T-helper 1 cell treated with Interleukin-12 subunit alpha and Interleukin-12 subunit beta and Interleukin-4 antibody, amounts not matched to agents 30 μg/mL and 1 μg/mL, for 36 hours (primary cell): ENCODE results near the gene ARID1B.

Source experiments
- H3K27ac Mint-ChIP-seq: one replicate; pipeline ENCODE4 v1.8.0; 2021; ENCODE audit warnings: mild to moderate bottlenecking, mixed read lengths
- H3K27me3 Mint-ChIP-seq: one replicate; pipeline ENCODE4 v1.8.0; 2021; ENCODE audit warnings: low read depth, mixed read lengths
- H3K36me3 Mint-ChIP-seq: one replicate; pipeline ENCODE4 v1.8.0; 2021; ENCODE audit warnings: low read depth, mixed read lengths
- H3K4me1 Mint-ChIP-seq: one replicate; pipeline ENCODE4 v1.8.0; 2021; ENCODE audit warnings: low read depth, mixed read lengths
- H3K4me3 Mint-ChIP-seq: one replicate; pipeline ENCODE4 v1.8.0; 2021; ENCODE audit warnings: mild to moderate bottlenecking, moderate library complexity, mixed read lengths
- H3K9me3 Mint-ChIP-seq: one replicate; pipeline ENCODE4 v1.8.0; 2021; ENCODE audit warnings: mixed read lengths

The ARID1B gene

DNA sequence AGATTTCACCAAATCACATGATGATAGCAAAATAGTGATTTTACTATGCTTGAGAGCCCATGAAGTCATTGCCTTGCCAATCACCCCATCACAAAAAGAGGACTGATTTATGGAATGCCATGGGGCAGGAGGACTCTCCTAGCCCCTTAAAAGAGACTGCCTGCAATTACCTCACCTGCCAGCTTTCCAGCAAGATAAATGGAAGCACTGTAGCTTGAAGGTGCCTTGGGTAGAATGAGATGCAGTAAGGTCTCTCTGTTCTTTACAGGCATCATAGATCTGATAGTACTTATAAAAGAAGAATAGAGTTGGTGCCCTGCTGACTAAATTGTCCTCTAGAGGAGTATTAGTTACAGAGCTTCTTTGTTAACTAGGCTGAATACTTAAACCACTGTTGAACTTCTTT, 303.8 kb downstream of the ARID1B start:
- peaks cover 25% of the 10 kb centered on the region for H3K4me1 Mint-ChIP-seq
- H3K27ac Mint-ChIP-seq: no peak overlapping the region
- no peaks in the 10 kb centered on the region for H3K9me3 Mint-ChIP-seq
- H3K36me3 Mint-ChIP-seq: peaks cover 8% of the 10 kb centered on the region
- H3K27me3 Mint-ChIP-seq: no peaks in the 10 kb centered on the region
- no peak overlapping the region for H3K4me3 Mint-ChIP-seq

GRCh38 chr6:157083343-157083742, 306.2 kb downstream of the ARID1B start:
- Mint-ChIP-seq H3K27me3 (no peaks in the 10 kb centered on the region), H3K4me3 (no peak overlapping the region), H3K4me1 (peaks cover 22% of the 10 kb centered on the region), H3K27ac (no peak overlapping the region), H3K36me3 (peaks cover 11% of the 10 kb centered on the region), H3K9me3 (no peaks in the 10 kb centered on the region)

- Mint-ChIP-seq H3K27ac (no peak overlapping the region), H3K4me1 (peaks cover 26% of the 10 kb centered on the region), H3K36me3 (peaks cover 20% of the 10 kb centered on the region), H3K4me3 (no peak overlapping the region), H3K9me3 (no peaks in the 10 kb centered on the region), H3K27me3 (no peaks in the 10 kb centered on the region)
Measured at GRCh38 chr6:157086632-157087031, 309.5 kb downstream of the ARID1B start.

DNA sequence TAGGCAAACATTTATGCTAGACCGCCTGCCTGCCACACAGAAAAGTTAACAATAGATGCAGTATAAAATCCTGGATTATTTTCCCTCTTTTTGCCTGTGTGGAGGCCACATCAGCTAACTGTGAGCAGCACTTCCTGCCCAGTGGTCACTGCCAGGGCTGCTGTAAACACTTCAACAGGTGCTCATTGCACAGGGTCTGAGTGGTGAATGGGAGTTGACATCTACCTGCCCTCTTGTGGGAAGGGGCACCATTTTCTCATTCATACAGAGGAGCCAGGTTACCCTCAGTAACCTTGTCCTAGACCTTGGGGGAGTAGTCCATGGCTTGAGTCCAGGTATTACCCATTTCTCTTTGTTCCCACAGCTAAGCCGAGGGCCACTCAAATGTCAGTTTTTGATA, 310.8 kb downstream of the ARID1B start:
- Mint-ChIP-seq H3K4me3 (no peak overlapping the region), H3K4me1 (peaks cover 21% of the 10 kb centered on the region), H3K27me3 (no peaks in the 10 kb centered on the region), H3K27ac (no peak overlapping the region), H3K36me3 (peaks cover 19% of the 10 kb centered on the region), H3K9me3 (no peaks in the 10 kb centered on the region)

GRCh38 chr6:157088841-157089240, 311.7 kb downstream of the ARID1B start:
- peaks cover 22% of the 10 kb centered on the region for H3K36me3 Mint-ChIP-seq
- H3K4me3 Mint-ChIP-seq: no peak overlapping the region
- no peak overlapping the region for H3K27ac Mint-ChIP-seq
- no peaks in the 10 kb centered on the region for H3K27me3 Mint-ChIP-seq
- no peaks in the 10 kb centered on the region for H3K9me3 Mint-ChIP-seq
- H3K4me1 Mint-ChIP-seq: peaks cover 23% of the 10 kb centered on the region

GRCh38 chr6:157089258-157089657, 312.1 kb downstream of the ARID1B start:
- Mint-ChIP-seq H3K4me3 (no peak overlapping the region), H3K36me3 (peaks cover 21% of the 10 kb centered on the region), H3K4me1 (peaks cover 25% of the 10 kb centered on the region), H3K27me3 (no peaks in the 10 kb centered on the region), H3K9me3 (no peaks in the 10 kb centered on the region), H3K27ac (no peak overlapping the region)

DNA sequence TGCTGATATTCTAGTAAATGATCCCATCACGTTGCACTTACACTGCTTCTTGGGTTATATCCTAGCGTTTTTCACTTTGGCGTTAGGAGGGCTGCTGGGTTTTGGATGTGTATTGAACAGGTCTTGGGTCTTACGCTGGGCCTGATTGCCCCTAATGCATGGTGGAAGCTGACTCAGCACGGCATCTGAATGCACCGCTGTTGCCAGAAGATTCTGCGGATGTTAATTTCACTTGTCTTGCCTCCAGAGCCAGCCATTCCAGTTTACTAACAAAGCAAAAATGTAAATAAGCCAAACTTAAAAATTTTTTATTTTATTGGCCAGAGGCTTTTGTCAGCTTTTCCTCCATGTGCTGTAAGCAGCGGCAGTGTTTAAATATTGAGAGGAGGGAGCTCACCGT, 312.7 kb downstream of the ARID1B start:
- H3K36me3 Mint-ChIP-seq: peaks cover 21% of the 10 kb centered on the region
- H3K27ac Mint-ChIP-seq: no peak overlapping the region
- H3K4me3 Mint-ChIP-seq: no peak overlapping the region
- no peaks in the 10 kb centered on the region for H3K9me3 Mint-ChIP-seq
- H3K4me1 Mint-ChIP-seq: peaks cover 25% of the 10 kb centered on the region
- H3K27me3 Mint-ChIP-seq: no peaks in the 10 kb centered on the region

GRCh38 chr6:157090736-157091135, 313.6 kb downstream of the ARID1B start:
- Mint-ChIP-seq H3K27me3 (no peaks in the 10 kb centered on the region), H3K9me3 (no peaks in the 10 kb centered on the region), H3K27ac (no peak overlapping the region), H3K4me1 (peaks cover 25% of the 10 kb centered on the region), H3K4me3 (no peak overlapping the region), H3K36me3 (peaks cover 20% of the 10 kb centered on the region)

- Mint-ChIP-seq H3K36me3 (peaks cover 18% of the 10 kb centered on the region), H3K27me3 (no peaks in the 10 kb centered on the region), H3K9me3 (no peaks in the 10 kb centered on the region), H3K4me3 (no peak overlapping the region), H3K4me1 (peaks cover 25% of the 10 kb centered on the region), H3K27ac (no peak overlapping the region)
Measured at GRCh38 chr6:157091243-157091642, 314.1 kb downstream of the ARID1B start.

- no peak overlapping the region for H3K4me3 Mint-ChIP-seq
- H3K9me3 Mint-ChIP-seq: no peaks in the 10 kb centered on the region
- H3K4me1 Mint-ChIP-seq: peaks cover 22% of the 10 kb centered on the region
- H3K27me3 Mint-ChIP-seq: no peaks in the 10 kb centered on the region
- peaks cover 20% of the 10 kb centered on the region for H3K36me3 Mint-ChIP-seq
- H3K27ac Mint-ChIP-seq: no peak overlapping the region
Measured at GRCh38 chr6:157091856-157092460, 314.8 kb downstream of the ARID1B start.

GRCh38 chr6:157092736-157093135, 315.6 kb downstream of the ARID1B start:
- H3K36me3 Mint-ChIP-seq: peaks cover 20% of the 10 kb centered on the region
- H3K27me3 Mint-ChIP-seq: no peaks in the 10 kb centered on the region
- no peaks in the 10 kb centered on the region for H3K9me3 Mint-ChIP-seq
- H3K4me1 Mint-ChIP-seq: peaks cover 18% of the 10 kb centered on the region
- no peak overlapping the region for H3K27ac Mint-ChIP-seq
- no peak overlapping the region for H3K4me3 Mint-ChIP-seq

DNA sequence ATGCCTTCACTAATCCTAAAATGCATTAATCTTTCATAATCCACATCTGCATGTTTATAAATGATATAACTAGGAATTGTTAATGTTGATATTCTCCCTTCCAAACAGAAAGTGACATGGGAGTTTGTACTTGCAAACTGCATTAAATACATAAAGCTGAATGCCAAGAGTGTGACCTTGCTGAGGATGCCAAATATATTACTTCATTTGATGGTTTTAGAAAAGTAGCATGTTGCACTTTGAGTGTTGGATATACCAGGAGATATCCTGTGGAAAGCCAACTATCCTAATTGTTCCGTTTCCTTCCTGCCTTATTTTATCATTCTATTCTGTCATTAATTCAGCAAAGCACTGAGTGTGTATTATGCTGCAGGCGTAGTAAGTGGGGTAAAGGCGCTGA, 316.4 kb downstream of the ARID1B start:
- no peak overlapping the region for H3K27ac Mint-ChIP-seq
- no peak overlapping the region for H3K4me3 Mint-ChIP-seq
- no peaks in the 10 kb centered on the region for H3K27me3 Mint-ChIP-seq
- peaks cover 16% of the 10 kb centered on the region for H3K36me3 Mint-ChIP-seq
- no peaks in the 10 kb centered on the region for H3K9me3 Mint-ChIP-seq
- H3K4me1 Mint-ChIP-seq: peaks cover 16% of the 10 kb centered on the region

GRCh38 chr6:157094038-157094437, 316.9 kb downstream of the ARID1B start:
- Mint-ChIP-seq H3K4me1 (peaks cover 12% of the 10 kb centered on the region), H3K9me3 (no peaks in the 10 kb centered on the region), H3K27ac (no peak overlapping the region), H3K27me3 (no peaks in the 10 kb centered on the region), H3K36me3 (peaks cover 13% of the 10 kb centered on the region), H3K4me3 (no peak overlapping the region)

DNA sequence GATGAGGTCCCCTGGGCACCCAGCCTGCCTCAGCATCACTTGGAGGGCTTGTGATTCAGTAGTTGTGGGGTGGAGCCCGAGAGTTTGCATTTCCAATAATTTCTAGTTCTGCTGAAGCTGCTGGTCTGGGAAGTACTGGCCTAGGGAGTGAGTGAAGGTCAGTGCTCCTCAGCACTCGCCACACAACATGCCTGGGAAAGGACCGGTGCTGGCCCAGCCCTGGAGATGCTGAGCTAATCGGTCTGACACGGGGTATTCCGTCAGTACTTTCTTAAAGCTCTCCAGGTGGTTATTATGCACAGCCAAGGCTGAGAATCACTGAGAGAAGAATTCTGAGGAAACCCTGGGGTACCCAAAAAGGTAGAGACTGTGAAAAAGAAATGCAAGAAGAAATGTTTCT, 317.9 kb downstream of the ARID1B start:
- Mint-ChIP-seq H3K27me3 (no peaks in the 10 kb centered on the region), H3K9me3 (no peaks in the 10 kb centered on the region), H3K4me3 (no peak overlapping the region), H3K36me3 (peaks cover 9% of the 10 kb centered on the region), H3K4me1 (peaks cover 17% of the 10 kb centered on the region), H3K27ac (no peak overlapping the region)

DNA sequence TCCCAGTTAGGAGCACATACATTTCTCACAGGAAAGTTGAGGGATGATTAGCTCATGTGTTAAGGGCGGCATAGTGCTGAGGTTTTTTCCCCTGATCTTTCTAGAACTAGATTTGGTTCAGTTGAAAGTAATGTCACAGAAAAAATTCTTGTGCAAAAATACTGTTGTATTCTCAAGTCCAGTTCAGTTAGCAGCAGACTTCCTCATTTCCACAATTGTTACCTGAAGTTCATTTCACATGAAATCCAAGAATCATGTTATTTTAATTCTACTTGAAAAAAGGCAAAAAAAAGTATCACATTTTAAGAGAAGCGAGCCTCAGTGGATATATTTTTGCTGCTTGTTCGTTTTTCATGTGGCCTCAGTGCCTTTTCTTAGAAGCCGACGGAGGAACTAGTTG, 318.4 kb downstream of the ARID1B start:
- no peak overlapping the region for H3K27ac Mint-ChIP-seq
- no peaks in the 10 kb centered on the region for H3K27me3 Mint-ChIP-seq
- peaks cover 22% of the 10 kb centered on the region for H3K4me1 Mint-ChIP-seq
- no peak overlapping the region for H3K4me3 Mint-ChIP-seq
- H3K36me3 Mint-ChIP-seq: peaks cover 9% of the 10 kb centered on the region
- H3K9me3 Mint-ChIP-seq: no peaks in the 10 kb centered on the region

DNA sequence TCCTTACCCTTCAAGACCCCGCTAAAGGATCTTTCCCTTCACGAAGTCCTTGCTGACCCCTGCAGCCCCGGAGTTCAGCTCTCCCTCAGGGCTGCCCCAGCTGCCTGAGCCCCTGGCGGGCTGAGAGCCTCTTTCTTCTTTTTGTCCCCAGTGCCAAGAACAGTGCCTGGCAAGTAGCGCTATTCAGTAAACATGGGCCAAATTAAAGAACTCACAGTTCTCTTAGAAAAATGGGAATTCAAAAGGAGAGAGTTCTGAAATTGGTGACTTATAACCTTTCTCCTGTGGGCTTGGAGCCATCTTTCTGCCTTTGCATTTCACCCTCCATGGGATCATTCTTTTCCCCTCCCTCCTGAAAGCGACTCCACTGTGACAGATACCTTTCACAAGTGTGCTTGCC, 318.9 kb downstream of the ARID1B start:
- no peaks in the 10 kb centered on the region for H3K27me3 Mint-ChIP-seq
- no peak overlapping the region for H3K27ac Mint-ChIP-seq

More for the DNA sequence above, 318.9 kb downstream of the ARID1B start:
- H3K4me1 Mint-ChIP-seq: peaks cover 27% of the 10 kb centered on the region
- H3K36me3 Mint-ChIP-seq: peaks cover 7% of the 10 kb centered on the region
- no peaks in the 10 kb centered on the region for H3K9me3 Mint-ChIP-seq
- H3K4me3 Mint-ChIP-seq: no peak overlapping the region
